A549 (cell line): ENCODE results near the gene CLCNKA.

Experiments
- CEBPB ChIP-seq, 2 experiments: fragments of >200 bp in 1 of 2; sonication (Bioruptor Twin) in 1 of 2; formaldehyde crosslinking in 1 of 2; IDR thresholded peaks; 2 replicates each; pipeline ENCODE4 v1.6.1; 2012 to 2016
- CHD2 ChIP-seq: fragments of 150-350 bp; IDR thresholded peaks from 2 replicates; pipeline ENCODE4 v1.6.1; 2014; ENCODE audit warnings: low read length; ENCODE audit not compliant: partially characterized antibody
- CTCF ChIP-seq: fragments of >200 bp; sonication (Bioruptor Twin); formaldehyde crosslinking; IDR thresholded peaks from 3 replicates; pipeline ENCODE4 v1.5.1; 2016
- EP300 ChIP-seq, 2 experiments: fragments of >200 bp; sonication (Bioruptor Twin); formaldehyde crosslinking; IDR thresholded peaks; 2 replicates in 1 of 2; 3 replicates in 1 of 2; pipeline ENCODE4 v1.6.1; 2016 to 2017
- JUN ChIP-seq, 2 experiments: fragments of >200 bp; sonication (Bioruptor Twin); formaldehyde crosslinking; IDR thresholded peaks; 2 replicates in 1 of 2; 3 replicates in 1 of 2; pipeline ENCODE4 v1.6.1; 2016 to 2017
- KDM1A ChIP-seq: fragments of 200-600 bp; sonication (generic); IDR thresholded peaks from 2 replicates; pipeline ENCODE4 v1.6.1; 2016; ENCODE audit warnings: low read depth, mild to moderate bottlenecking
- POLR2A ChIP-seq: IDR thresholded peaks from 2 replicates; pipeline ENCODE4 v1.6.1; 2012; ENCODE audit warnings: mild to moderate bottlenecking, low read length
- RAD21 ChIP-seq, 2 experiments: fragments of >200 bp in 1 of 2; sonication (Bioruptor Twin) in 1 of 2; formaldehyde crosslinking in 1 of 2; IDR thresholded peaks in 1 of 2; conservative IDR thresholded peaks in 1 of 2; 2 replicates in 1 of 2; 3 replicates in 1 of 2; pipeline ENCODE4 v1.6.1; 2012 to 2018; ENCODE audit warnings: inconsistent platforms in 1 of 2
- USF2 ChIP-seq: fragments of 450-650 bp; IDR thresholded peaks from 2 replicates; pipeline ENCODE4 v1.6.1; 2014; ENCODE audit warnings: antibody characterized with exemption
- TF ChIP-seq, protein P1 (sequence below): fragments of 150-350 bp; IDR thresholded peaks from 2 replicates; pipeline ENCODE4 v1.6.1; 2014; ENCODE audit warnings: low read depth, mild to moderate bottlenecking, low read length

DNA sequence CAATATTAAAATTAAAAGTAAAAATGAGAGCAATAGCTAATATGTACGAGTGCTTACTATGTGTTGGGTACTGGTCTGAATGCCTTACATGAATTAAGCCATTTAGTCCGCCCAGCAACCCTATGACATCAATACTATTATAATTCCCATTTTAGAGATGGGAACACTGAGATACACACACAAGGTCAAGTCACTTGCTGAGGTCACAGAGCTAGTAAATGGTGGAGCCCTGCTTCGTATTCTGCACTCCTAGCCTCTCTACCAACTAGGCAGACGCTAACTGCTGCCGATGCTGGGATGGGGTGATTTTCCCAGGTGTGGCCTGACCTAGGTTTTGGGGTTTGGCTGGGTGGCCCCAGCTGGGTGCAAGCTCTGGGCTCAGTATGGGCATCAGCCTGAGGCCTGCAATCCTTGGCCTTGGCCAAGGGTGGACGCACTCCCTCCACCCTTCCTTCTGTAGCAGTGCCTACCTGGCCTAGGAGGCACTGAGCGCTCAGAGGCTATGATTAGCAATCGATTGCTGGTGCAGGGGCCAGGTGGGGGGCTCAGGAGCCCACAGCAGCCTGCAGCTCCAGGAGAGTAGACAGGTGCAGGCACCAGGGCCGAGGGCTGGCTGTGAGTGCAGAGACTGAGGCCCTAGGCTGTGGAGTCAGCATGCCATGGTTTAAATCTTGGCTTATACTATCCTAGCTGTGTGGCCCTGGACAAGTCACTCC lies 49.0 kb downstream of the CLCNKA start:
- no peak for TF ChIP-seq USF2
- TF ChIP-seq EP300 (IDR thresholded peaks at IDR 0.05), result no peak
- no peak for TF ChIP-seq CTCF
- no peak for TF ChIP-seq RAD21 (conservative IDR thresholded peaks at IDR 0.05 in 1 of 2, IDR thresholded peaks at IDR 0.05 in 1 of 2)
- no peak for TF ChIP-seq JUN (IDR thresholded peaks at IDR 0.05)
- TF ChIP-seq POLR2A, result no peak
- TF ChIP-seq, protein P1, sequence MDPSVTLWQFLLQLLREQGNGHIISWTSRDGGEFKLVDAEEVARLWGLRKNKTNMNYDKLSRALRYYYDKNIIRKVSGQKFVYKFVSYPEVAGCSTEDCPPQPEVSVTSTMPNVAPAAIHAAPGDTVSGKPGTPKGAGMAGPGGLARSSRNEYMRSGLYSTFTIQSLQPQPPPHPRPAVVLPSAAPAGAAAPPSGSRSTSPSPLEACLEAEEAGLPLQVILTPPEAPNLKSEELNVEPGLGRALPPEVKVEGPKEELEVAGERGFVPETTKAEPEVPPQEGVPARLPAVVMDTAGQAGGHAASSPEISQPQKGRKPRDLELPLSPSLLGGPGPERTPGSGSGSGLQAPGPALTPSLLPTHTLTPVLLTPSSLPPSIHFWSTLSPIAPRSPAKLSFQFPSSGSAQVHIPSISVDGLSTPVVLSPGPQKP, result no peak
- no peak for TF ChIP-seq CHD2
- no peak for TF ChIP-seq KDM1A
- no peak for TF ChIP-seq CEBPB (IDR thresholded peaks at IDR 0.05)
